Adrenal gland (tissue), 12 donors: Measurements from ENCODE around the gene GAL3ST1. TPM values are rescaled to one million over a fixed set of nuclear protein-coding genes. Genes with fewer than 3 reads are reported as not detected.
"Not testable (repeated sequence)": the region's sequence is repeated elsewhere in the genome, so short reads cannot be mapped to it uniquely, and the experiment has no call there.

Experiments used
- DNase-seq, 7 donors: peaks; one replicate each; pipeline ENCODE4 v3.0.0-alpha.2; 2019 to 2020
- H3K27ac ChIP-seq, 5 donors: fragments of 200-600 bp; sonication (generic) in 4 of 5; 1 replicate in 3 of 5; 2 replicates in 2 of 5; pipeline versions ENCODE4 v1.5.1 to v1.8.0; 2016 to 2020; ENCODE audit warnings: mild to moderate bottlenecking in 1 of 5
- H3K27me3 ChIP-seq: fragments of 200-600 bp; 2 replicates; pipeline ENCODE4 v1.8.0; 2021
- H3K36me3 ChIP-seq, 2 donors: fragments of 200-600 bp; replicated peaks in 1 of 2; 1 replicate in 1 of 2; 2 replicates in 1 of 2; pipeline versions ENCODE4 v1.5.1 to v1.8.0; 2018 to 2022
- H3K4me1 ChIP-seq, 2 donors: fragments of 200-600 bp; replicated peaks in 1 of 2; 1 replicate in 1 of 2; 2 replicates in 1 of 2; pipeline versions ENCODE4 v1.5.1 to v1.8.0; 2018 to 2021
- H3K4me3 ChIP-seq, 4 donors: fragments of 200-600 bp; sonication (generic) in 3 of 4; one replicate each; pipeline ENCODE4 v1.5.1; 2016 to 2018
- H3K9me3 ChIP-seq, 3 donors: fragments of 200-600 bp; sonication (generic) in 1 of 3; replicated peaks in 1 of 3; 1 replicate in 2 of 3; 2 replicates in 1 of 3; pipeline versions ENCODE4 v1.5.1 to v1.8.0; 2016 to 2021
- POLR2A ChIP-seq, 2 donors: fragments of 450-650 bp; IDR thresholded peaks; one replicate each; pipeline ENCODE4 v1.6.1; 2017; ENCODE audit warnings: antibody characterized with exemption in 2 of 2, mild to moderate bottlenecking in 2 of 2, moderate library complexity in 1 of 2
- WGBS, 4 donors: extraction: QIAGEN DNeasy Blood & Tissue Kit in 2 of 4; methylation state at CpG; one replicate each; pipeline versions ENCODE4 v1.1.5 to v1.1.7; 2013 to 2017; 5-methylcytosine and 5-hydroxymethylcytosine counted together
- intact Hi-C, 2 donors: fragments of 100-400 bp; cut with DNase I; formaldehyde crosslinking; loops; one replicate each; pipeline versions ENCODE4 v1.14.1 to v1.15.0; 2022 to 2023
- polyA plus RNA-seq, 3 donors: library from polyadenylated mRNA; stranded (reverse); fragments of 200-250 nt in 2 of 3; fragments of 350-450 nt in 1 of 3; fragmentation: Illumina TruSeq in 1 of 3; extraction: RNeasy Lipid Tissue Mini Kit (QIAGEN cat#74804) in 1 of 3; gene quantifications; one replicate each; pipeline ENCODE4 v1.2.3, GENCODE V29; 2013 to 2014
- total RNA-seq, 9 donors: library from RNA; depleted of rRNA in 4 of 9; stranded (reverse); fragments of >200 nt in 4 of 9; fragments of 120-200 nt in 1 of 9; fragmentation: NEBNext Ultra II Directional in 1 of 9; extraction: Animal tissue kit (Norgen Biotek cat#: 25700) in 1 of 9; gene quantifications; one replicate each; pipeline versions ENCODE4 v1.1.0 to v1.2.4, GENCODE V29; 2013 to 2023
- TF ChIP-seq, protein P1 (sequence below), 6 experiments: fragments of 450-650 bp in 4 of 6; fragments of 200-600 bp in 2 of 6; sonication (generic) in 1 of 6; IDR thresholded peaks; 1 replicate in 5 of 6; 2 replicates in 1 of 6; pipeline versions ENCODE4 v1.5.1 to v1.8.0; 2016 to 2021; ENCODE audit warnings: antibody characterized with exemption in 6 of 6, mild to moderate bottlenecking in 2 of 6, moderate library complexity in 1 of 6
- donor health status: healthy with polysubstance abuse.
- donor health status: Bipolar disorder and iron deficiency.
- donor health status: DM: yes; HTN: yes; CAD: no.
- donor health status: DM: no; HTN: no; CAD: no.
- donor health status: DM: no; HTN: no; CAD: no.
- donor health status: DM: yes; HTN: yes; CAD: no.

Gene GAL3ST1
- total and polyA plus RNA-seq, 12 donors, result 0.31 to 0.72 (median 0.45) TPM; not detected in 8

DNA sequence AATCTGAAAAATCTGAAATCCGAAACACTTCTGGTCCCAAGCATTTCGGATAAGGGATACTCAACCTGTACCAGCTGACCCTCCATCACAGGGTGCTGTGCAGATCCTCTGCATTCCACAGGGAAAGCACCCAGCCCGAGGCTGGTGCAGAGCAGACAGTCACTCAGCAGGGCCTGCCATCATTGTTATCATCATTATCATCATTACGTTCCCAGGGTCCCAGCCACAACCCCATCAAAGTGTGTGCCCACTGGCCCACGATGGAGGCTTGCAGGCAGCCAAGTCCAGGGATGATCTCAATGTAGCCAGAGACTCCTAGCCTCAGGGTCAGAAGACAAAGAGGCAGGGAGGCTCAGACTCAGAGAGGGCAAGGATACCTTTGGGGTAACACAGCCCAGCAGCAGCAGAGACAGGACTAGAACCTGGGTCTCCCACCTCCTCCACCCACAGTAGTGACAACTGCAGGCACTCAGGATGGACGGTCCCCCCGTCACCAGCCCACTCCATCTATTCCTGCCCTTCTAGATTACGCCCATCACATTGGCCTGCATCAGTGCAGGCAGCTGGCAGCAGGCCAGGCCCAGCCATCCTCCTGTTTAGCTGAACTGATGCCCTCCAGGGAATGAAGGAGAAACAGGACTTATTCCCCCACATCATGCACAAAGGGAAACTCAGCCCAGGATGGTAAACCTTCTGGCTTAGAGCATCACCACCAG, 10.3 kb downstream of the GAL3ST1 start:
- no peak overlapping the region for H3K4me3 ChIP-seq
- DNase-seq, result no peak
- no peak overlapping the region for H3K27ac ChIP-seq
- WGBS, 4 donors, result 62 to 75% (median 71%) methylated on average over 6 to 8 of the region's 8 CpGs
- H3K4me1 ChIP-seq, result no peaks in the 10 kb centered on the region
- TF ChIP-seq, protein P1, sequence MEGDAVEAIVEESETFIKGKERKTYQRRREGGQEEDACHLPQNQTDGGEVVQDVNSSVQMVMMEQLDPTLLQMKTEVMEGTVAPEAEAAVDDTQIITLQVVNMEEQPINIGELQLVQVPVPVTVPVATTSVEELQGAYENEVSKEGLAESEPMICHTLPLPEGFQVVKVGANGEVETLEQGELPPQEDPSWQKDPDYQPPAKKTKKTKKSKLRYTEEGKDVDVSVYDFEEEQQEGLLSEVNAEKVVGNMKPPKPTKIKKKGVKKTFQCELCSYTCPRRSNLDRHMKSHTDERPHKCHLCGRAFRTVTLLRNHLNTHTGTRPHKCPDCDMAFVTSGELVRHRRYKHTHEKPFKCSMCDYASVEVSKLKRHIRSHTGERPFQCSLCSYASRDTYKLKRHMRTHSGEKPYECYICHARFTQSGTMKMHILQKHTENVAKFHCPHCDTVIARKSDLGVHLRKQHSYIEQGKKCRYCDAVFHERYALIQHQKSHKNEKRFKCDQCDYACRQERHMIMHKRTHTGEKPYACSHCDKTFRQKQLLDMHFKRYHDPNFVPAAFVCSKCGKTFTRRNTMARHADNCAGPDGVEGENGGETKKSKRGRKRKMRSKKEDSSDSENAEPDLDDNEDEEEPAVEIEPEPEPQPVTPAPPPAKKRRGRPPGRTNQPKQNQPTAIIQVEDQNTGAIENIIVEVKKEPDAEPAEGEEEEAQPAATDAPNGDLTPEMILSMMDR (IDR thresholded peaks at IDR 0.05), result no peak
- no peak for TF ChIP-seq POLR2A (IDR thresholded peaks at IDR 0.05)
- peaks cover 6% of the 10 kb centered on the region for H3K27me3 ChIP-seq
- intact Hi-C loops, result no loop called here
- H3K36me3 ChIP-seq, result no peaks in the 10 kb centered on the region
- no peaks in the 10 kb centered on the region for H3K9me3 ChIP-seq

DNA sequence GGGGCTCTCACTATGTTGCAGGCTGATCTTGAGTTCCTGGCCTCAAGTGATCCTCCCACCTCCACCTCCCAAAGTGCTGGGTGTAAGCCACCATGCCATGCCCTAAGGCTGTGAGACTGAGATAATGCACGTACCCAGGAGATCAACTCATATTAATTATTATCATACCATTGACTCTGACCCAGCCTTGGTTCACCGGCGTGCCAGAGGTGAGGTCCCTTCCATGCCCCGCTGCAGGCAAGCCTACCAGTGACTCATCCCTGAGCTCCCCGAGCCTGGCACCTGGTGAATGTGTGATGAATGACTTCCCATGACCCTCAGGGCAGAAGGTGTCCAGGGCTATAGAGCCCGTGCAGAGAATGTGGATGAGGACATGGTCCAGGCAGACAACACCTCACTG, 12.1 kb downstream of the GAL3ST1 start:
- 24 to 54% (median 49%) methylated on average over 2 to 6 of the region's 6 CpGs for WGBS, 4 donors
- Histone ChIP-seq H3K27me3 (peaks cover 6% of the 10 kb centered on the region), H3K27ac (no peak overlapping the region), H3K36me3 (no peaks in the 10 kb centered on the region), H3K4me3 (no peak overlapping the region), H3K9me3 (no peaks in the 10 kb centered on the region), H3K4me1 (no peaks in the 10 kb centered on the region)
- no peak for DNase-seq
- intact Hi-C loops, result no loop called here
- no peak for TF ChIP-seq POLR2A (IDR thresholded peaks at IDR 0.05)
- TF ChIP-seq, protein P1 (IDR thresholded peaks at IDR 0.05), result no peak

- TF ChIP-seq, protein P1 (IDR thresholded peaks at IDR 0.05), result no peak
- no peak for TF ChIP-seq POLR2A (IDR thresholded peaks at IDR 0.05)
- 58 to 67% (median 63%) methylated on average over 6 to 10 of the region's 10 CpGs for WGBS, 4 donors
- Histone ChIP-seq H3K27me3 (peaks cover 6% of the 10 kb centered on the region), H3K36me3 (no peaks in the 10 kb centered on the region), H3K4me3 (no peak overlapping the region), H3K9me3 (no peaks in the 10 kb centered on the region), H3K4me1 (no peaks in the 10 kb centered on the region), H3K27ac (no peak overlapping the region)
- no peak for DNase-seq
- intact Hi-C loops, result no loop called here
Measured at GRCh38 chr22:30561402-30562189, 12.9 kb downstream of the GAL3ST1 start.

- H3K9me3 ChIP-seq, DNase-seq, H3K27ac ChIP-seq, H3K4me1 ChIP-seq, H3K36me3 ChIP-seq, H3K4me3 ChIP-seq, intact Hi-C loops, H3K27me3 ChIP-seq: not testable (repeated sequence)
- WGBS, 4 donors, result 76 to 87% (median 84%) methylated on average over 6 to 11 of the region's 11 CpGs
Measured at GRCh38 chr22:30560643-30561202, 13.7 kb downstream of the GAL3ST1 start.
